Aorta (tissue), 5 donors: ENCODE data around the gene MORN1. TPM values are rescaled to one million over a fixed set of nuclear protein-coding genes. Genes with fewer than 3 reads are reported as not detected.

Experiments
- ATAC-seq: fragments of 200-7000 bp; cut with Tn5 transposase; one replicate; pipeline ENCODE4 v1.9.1; 2022; ENCODE audit warnings: moderate library complexity; ENCODE audit not compliant: low FRiP score
- DNase-seq, 2 donors: peaks; one replicate each; pipeline ENCODE4 v3.0.0-alpha.2; 2020
- H3K27ac ChIP-seq, 2 donors: one replicate each; pipeline ENCODE4 v1.5.1; 2013; ENCODE audit warnings: low read length in 2 of 2, mild to moderate bottlenecking in 2 of 2, moderate library complexity in 2 of 2, control low read depth in 1 of 2, inconsistent platforms in 1 of 2, low read depth in 1 of 2
- H3K27me3 ChIP-seq, 2 donors: one replicate each; pipeline ENCODE4 v1.6.1; 2013; ENCODE audit warnings: control low read depth in 1 of 2, low read length in 1 of 2, mild to moderate bottlenecking in 1 of 2, moderate library complexity in 1 of 2; ENCODE audit not compliant: insufficient read depth in 2 of 2, control insufficient read depth in 1 of 2
- H3K36me3 ChIP-seq, 2 donors: one replicate each; pipeline ENCODE4 v1.6.1; 2013; ENCODE audit warnings: control low read depth in 1 of 2, low read length in 1 of 2, mild to moderate bottlenecking in 1 of 2; ENCODE audit not compliant: insufficient read depth in 2 of 2, control insufficient read depth in 1 of 2
- H3K4me1 ChIP-seq, 2 donors: one replicate each; pipeline ENCODE4 v1.6.1; 2013; ENCODE audit warnings: low read length in 2 of 2, control low read depth in 1 of 2, mild to moderate bottlenecking in 1 of 2, moderate library complexity in 1 of 2; ENCODE audit not compliant: insufficient read depth in 2 of 2, control insufficient read depth in 1 of 2
- H3K4me3 ChIP-seq, 2 donors: one replicate each; pipeline ENCODE4 v1.5.1; 2013; ENCODE audit warnings: low read length in 2 of 2, control low read depth in 1 of 2, mild to moderate bottlenecking in 1 of 2
- H3K9me3 ChIP-seq: one replicate; pipeline ENCODE4 v1.6.1; 2013; ENCODE audit warnings: mild to moderate bottlenecking, low read length; ENCODE audit not compliant: control insufficient read depth
- WGBS, 2 donors: extraction: QIAGEN DNeasy Blood & Tissue Kit; methylation state at CpG; one replicate each; pipeline ENCODE4 v1.1.7; 2013; 5-methylcytosine and 5-hydroxymethylcytosine counted together
- intact Hi-C, 2 donors: fragments of 100-400 bp; cut with DNase I; formaldehyde crosslinking; loops; one replicate each; pipeline versions ENCODE4 v1.14.2 to v1.15.0; 2022
- polyA plus RNA-seq, 2 donors: library from polyadenylated mRNA; stranded (reverse); fragments of 200-250 nt; gene quantifications; one replicate each; pipeline ENCODE4 v1.2.3, GENCODE V29; 2013
- total RNA-seq, 2 donors: library from RNA; stranded (reverse); fragmentation: NEBNext Ultra II Directional; extraction: Animal tissue kit (Norgen Biotek cat#: 25700); gene quantifications; one replicate each; pipeline ENCODE4 v1.2.1, GENCODE V29; 2021
- donor health status: healthy with polysubstance abuse.
- donor health status: Bipolar disorder and iron deficiency.
- donor health status: DM: no; HTN: no; CAD: no.
- donor health status: DM: no; HTN: no; CAD: no.
- donor health status: DM: yes; HTN: yes; CAD: no.

The MORN1 gene
- total and polyA plus RNA-seq, 4 donors = 0.50 to 12.0 (median 6.9) TPM

GRCh38 chr1:2435091-2435490 lies 43.7 kb upstream of the MORN1 start:
- DNase-seq = no peak
- H3K4me3 ChIP-seq = no peak overlapping the region
- H3K27me3 ChIP-seq = no peaks in the 10 kb centered on the region
- peaks cover under 1% of the 10 kb centered on the region for H3K9me3 ChIP-seq
- no peaks in the 10 kb centered on the region for H3K4me1 ChIP-seq
- ATAC-seq = no peak
- 48 to 63% methylated on average over 8 to 9 of the region's 9 CpGs for WGBS, 2 donors
- no peaks in the 10 kb centered on the region for H3K36me3 ChIP-seq
- intact Hi-C loops = no loop called here
- H3K27ac ChIP-seq = no peak overlapping the region

- DNase-seq (no peak), ATAC-seq (no peak)
- Histone ChIP-seq H3K9me3 (peaks cover 3% of the 10 kb centered on the region), H3K4me3 (no peak overlapping the region), H3K36me3 (no peaks in the 10 kb centered on the region), H3K4me1 (no peaks in the 10 kb centered on the region), H3K27me3 (no peaks in the 10 kb centered on the region), H3K27ac (no peak overlapping the region)
- intact Hi-C loops = no loop called here
- whole genome bisulfite sequencing, 2 donors = 72 to 73% methylated on average over 34 of the region's 34 CpGs
Measured at GRCh38 chr1:2433936-2434655, 42.7 kb upstream of the MORN1 start.

GRCh38 chr1:2433196-2433595 lies 41.8 kb upstream of the MORN1 start:
- Histone ChIP-seq H3K36me3 (no peaks in the 10 kb centered on the region), H3K4me3 (no peak overlapping the region), H3K27ac (no peak overlapping the region), H3K27me3 (no peaks in the 10 kb centered on the region), H3K9me3 (peaks cover 3% of the 10 kb centered on the region), H3K4me1 (no peaks in the 10 kb centered on the region)
- no peak for ATAC-seq
- WGBS, 2 donors = 67 to 73% methylated on average over 11 to 13 of the region's 13 CpGs
- no peak for DNase-seq
- intact Hi-C loops = no loop called here

DNA sequence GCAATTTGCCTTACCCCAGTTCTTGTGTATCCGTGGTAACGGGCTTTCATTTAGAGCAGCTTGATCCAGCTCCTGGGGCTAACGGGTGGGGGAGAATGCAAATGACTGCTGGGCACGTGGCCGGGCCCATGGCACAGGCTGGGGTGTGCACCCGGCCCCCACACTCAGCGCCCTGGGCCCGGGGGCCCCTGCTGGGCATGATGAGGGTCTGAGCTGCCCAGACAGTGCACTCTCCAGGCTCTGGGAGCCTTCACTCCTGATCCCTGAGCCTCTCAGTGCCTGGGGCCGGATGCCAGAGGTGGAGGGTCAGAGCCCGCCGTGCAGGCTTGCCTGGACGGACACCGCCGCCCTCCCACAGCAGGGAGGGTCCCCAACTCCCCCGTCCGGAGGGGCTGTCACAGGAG lies 41.1 kb upstream of the MORN1 start:
- H3K27me3 ChIP-seq = no peaks in the 10 kb centered on the region
- no peak overlapping the region for H3K27ac ChIP-seq
- intact Hi-C loops = no loop called here
- ATAC-seq (no peak), DNase-seq (no peak)
- H3K9me3 ChIP-seq = peaks cover 3% of the 10 kb centered on the region
- no peak overlapping the region for H3K4me3 ChIP-seq
- H3K36me3 ChIP-seq = no peaks in the 10 kb centered on the region
- WGBS, 2 donors = 19 to 21% methylated on average over 13 to 16 of the region's 16 CpGs
- H3K4me1 ChIP-seq = no peaks in the 10 kb centered on the region

GRCh38 chr1:2431518-2431917 lies 40.2 kb upstream of the MORN1 start:
- no peak for DNase-seq
- WGBS, 2 donors = 41 to 46% methylated on average over 6 to 10 of the region's 10 CpGs

GRCh38 chr1:2431103-2431502 lies 39.7 kb upstream of the MORN1 start:
- intact Hi-C loops = no loop called here
- ATAC-seq (no peak), DNase-seq (no peak)
- WGBS, 2 donors = 51 to 52% methylated on average over 16 of the region's 16 CpGs
- H3K27me3 ChIP-seq = no peaks in the 10 kb centered on the region
- peaks cover 3% of the 10 kb centered on the region for H3K9me3 ChIP-seq
- H3K27ac ChIP-seq = no peak overlapping the region
- no peak overlapping the region for H3K4me3 ChIP-seq
- no peaks in the 10 kb centered on the region for H3K4me1 ChIP-seq
- H3K36me3 ChIP-seq = no peaks in the 10 kb centered on the region

More at GRCh38 chr1:2431518-2431917, 40.2 kb upstream of the MORN1 start:
- H3K36me3 ChIP-seq = no peaks in the 10 kb centered on the region
- no peaks in the 10 kb centered on the region for H3K4me1 ChIP-seq
- peaks cover 3% of the 10 kb centered on the region for H3K9me3 ChIP-seq
- no peak overlapping the region for H3K4me3 ChIP-seq
- intact Hi-C loops = no loop called here
- H3K27me3 ChIP-seq = no peaks in the 10 kb centered on the region
- H3K27ac ChIP-seq = no peak overlapping the region
- no peak for ATAC-seq

- no peaks in the 10 kb centered on the region for H3K36me3 ChIP-seq
- DNase-seq (no peak), ATAC-seq (no peak)
- WGBS, 2 donors = 79 to 83% methylated on average over 10 of the region's 10 CpGs
- H3K27me3 ChIP-seq = no peaks in the 10 kb centered on the region
- no peak overlapping the region for H3K27ac ChIP-seq
- H3K9me3 ChIP-seq = peaks cover 3% of the 10 kb centered on the region
- H3K4me1 ChIP-seq = no peaks in the 10 kb centered on the region
- H3K4me3 ChIP-seq = no peak overlapping the region
- intact Hi-C loops = no loop called here
Measured at GRCh38 chr1:2430592-2430973, 39.2 kb upstream of the MORN1 start.

- no peaks in the 10 kb centered on the region for H3K36me3 ChIP-seq
- no peak overlapping the region for H3K27ac ChIP-seq
- ATAC-seq (no peak), DNase-seq (no peak)
- H3K4me3 ChIP-seq = no peak overlapping the region
- 83 to 86% methylated on average over 20 of the region's 20 CpGs for WGBS, 2 donors
- no peaks in the 10 kb centered on the region for H3K4me1 ChIP-seq
- H3K27me3 ChIP-seq = no peaks in the 10 kb centered on the region
- intact Hi-C loops = no loop called here
- peaks cover 3% of the 10 kb centered on the region for H3K9me3 ChIP-seq
Measured at GRCh38 chr1:2429780-2430591, 38.6 kb upstream of the MORN1 start.

DNA sequence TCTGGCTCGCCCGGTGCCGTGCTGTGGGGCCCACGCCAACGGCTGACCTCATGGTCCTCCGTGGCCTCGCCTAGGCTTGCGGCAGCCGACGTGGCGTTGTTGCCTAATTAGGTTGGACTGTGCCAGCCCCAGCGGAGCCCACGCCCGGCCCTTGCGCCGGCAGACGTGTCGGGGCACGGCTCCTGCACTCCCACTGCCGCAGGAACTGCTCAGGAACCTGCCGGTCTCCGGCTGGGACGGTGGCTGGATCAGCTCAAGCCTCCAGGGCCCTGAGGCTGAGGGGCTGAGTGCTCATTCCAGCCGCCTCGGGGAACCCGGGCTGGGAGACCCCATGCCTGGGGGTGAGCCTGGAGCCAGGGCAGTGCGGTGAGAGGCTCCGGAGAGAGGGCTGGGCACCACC lies 37.1 kb upstream of the MORN1 start:
- intact Hi-C loops = no loop called here
- Histone ChIP-seq H3K27me3 (no peaks in the 10 kb centered on the region), H3K27ac (no peak overlapping the region), H3K9me3 (peaks cover 3% of the 10 kb centered on the region), H3K36me3 (no peaks in the 10 kb centered on the region), H3K4me1 (no peaks in the 10 kb centered on the region), H3K4me3 (no peak overlapping the region)
- no peak for DNase-seq
- ATAC-seq = no peak
- whole genome bisulfite sequencing, 2 donors = 90 to 93% methylated on average over 28 of the region's 28 CpGs
